Activated CD4-positive, alpha-beta T cell treated with anti-CD3 and anti-CD28 coated beads for 36 hours (primary cell): ENCODE data around the gene DCC. TPM values are rescaled to one million over a fixed set of nuclear protein-coding genes. Genes with fewer than 3 reads are reported as not detected.

Experiments
- ATAC-seq: fragments of 200-7000 bp; cut with Tn5 transposase; one replicate; pipeline ENCODE4 v1.10.0; 2021; ENCODE audit warnings: mild to moderate bottlenecking, moderate library complexity
- CTCF ChIA-PET: fragments of 350-600 bp; sonication (Branson Sonifier 250); formaldehyde crosslinking; loops from one replicate; lab custom pipeline; 2021; ENCODE audit warnings: antibody characterized with exemption; lab: Charles Lee
- POLR2A ChIA-PET: fragments of 350-600 bp; sonication (Branson Sonifier 250); formaldehyde crosslinking; loops from one replicate; lab custom pipeline; 2021; ENCODE audit warnings: antibody characterized with exemption, inconsistent platforms; lab: Charles Lee
- DNase-seq: peaks from one replicate; pipeline ENCODE4 v3.0.0-alpha.2; 2020
- H3K27ac Mint-ChIP-seq: one replicate; pipeline ENCODE4 v1.8.0; 2021; ENCODE audit warnings: mixed read lengths
- H3K27me3 Mint-ChIP-seq: one replicate; pipeline ENCODE4 v1.8.0; 2021; ENCODE audit warnings: mixed read lengths
- H3K36me3 Mint-ChIP-seq: one replicate; pipeline ENCODE4 v1.8.0; 2021; ENCODE audit warnings: low read depth, mixed read lengths
- H3K4me1 Mint-ChIP-seq: one replicate; pipeline ENCODE4 v1.8.0; 2021; ENCODE audit warnings: mixed read lengths
- H3K4me3 Mint-ChIP-seq: one replicate; pipeline ENCODE4 v1.8.0; 2021; ENCODE audit warnings: mild to moderate bottlenecking, moderate library complexity, mixed read lengths
- H3K9me3 Mint-ChIP-seq: one replicate; pipeline ENCODE4 v1.8.0; 2021; ENCODE audit warnings: low read depth, mixed read lengths
- intact Hi-C, 2 experiments: fragments of 100-400 bp; cut with DNase I in 1 of 2; cut with micrococcal nuclease in 1 of 2; formaldehyde crosslinking; loops; one replicate each; pipeline versions ENCODE4 v1.14.2 to v1.15.1; 2022 to 2024; cut with DNase I, micrococcal nuclease
- total RNA-seq, 2 experiments: library from RNA; stranded (reverse); gene quantifications; one replicate each; pipeline ENCODE4 v1.2.3, GENCODE V29; 2021

The DCC gene
- total RNA-seq, 2 experiments from 2014 or later = not detected

GRCh38 chr18:52334896-52335295 lies 5.1 kb upstream of the DCC start:
- H3K27me3 Mint-ChIP-seq = peaks cover 14% of the 10 kb centered on the region
- intact Hi-C loops = no loop called here
- POLR2A ChIA-PET = no interaction called here

GRCh38 chr18:52337276-52337675 lies 2.7 kb upstream of the DCC start:
- ChIA-PET POLR2A (no interaction called here), CTCF (no interaction called here)
- Mint-ChIP-seq H3K4me1 (peaks cover 2% of the 10 kb centered on the region), H3K36me3 (no peaks in the 10 kb centered on the region), H3K27me3 (peaks cover 34% of the 10 kb centered on the region), H3K27ac (no peak overlapping the region), H3K9me3 (no peaks in the 10 kb centered on the region), H3K4me3 (no peak overlapping the region)
- ATAC-seq (no peak), DNase-seq (no peak)
- intact Hi-C loops = no loop called here

More at GRCh38 chr18:52334896-52335295, 5.1 kb upstream of the DCC start:
- H3K4me3 Mint-ChIP-seq = no peak overlapping the region
- ATAC-seq = no peak
- H3K9me3 Mint-ChIP-seq = no peaks in the 10 kb centered on the region
- DNase-seq = no peak
- H3K27ac Mint-ChIP-seq = no peak overlapping the region
- no peaks in the 10 kb centered on the region for H3K36me3 Mint-ChIP-seq
- CTCF ChIA-PET = no interaction called here
- H3K4me1 Mint-ChIP-seq = no peaks in the 10 kb centered on the region

- ATAC-seq (no peak), DNase-seq (no peak)
- ChIA-PET CTCF (interaction anchor here (0.7 kb wide), 1 partner anchor 811 kb away, joined by 3 read pairs; no protein-coding TSS in a partner anchor), POLR2A (no interaction called here)
- intact Hi-C loops = no loop called here
- Mint-ChIP-seq H3K4me3 (no peak overlapping the region), H3K9me3 (no peaks in the 10 kb centered on the region), H3K36me3 (no peaks in the 10 kb centered on the region), H3K4me1 (peaks cover 2% of the 10 kb centered on the region), H3K27ac (no peak overlapping the region), H3K27me3 (peaks cover 36% of the 10 kb centered on the region)
Observed at GRCh38 chr18:52340406-52341102, 557 bp downstream of the DCC start.

GRCh38 chr18:52341103-52341432 lies 1.1 kb downstream of the DCC start:
- ATAC-seq (no peak), DNase-seq (no peak)
- H3K27ac Mint-ChIP-seq = no peak overlapping the region
- no peaks in the 10 kb centered on the region for H3K9me3 Mint-ChIP-seq
- H3K4me3 Mint-ChIP-seq = no peak overlapping the region
- peaks cover 2% of the 10 kb centered on the region for H3K4me1 Mint-ChIP-seq
- no peaks in the 10 kb centered on the region for H3K36me3 Mint-ChIP-seq
- CTCF ChIA-PET = interaction anchor here (0.7 kb wide), 1 partner anchor 810 kb away, joined by 3 read pairs; no protein-coding TSS in a partner anchor
- peaks cover 33% of the 10 kb centered on the region for H3K27me3 Mint-ChIP-seq
- POLR2A ChIA-PET = no interaction called here
- intact Hi-C loops = no loop called here

- peaks cover 2% of the 10 kb centered on the region for H3K4me1 Mint-ChIP-seq
- intact Hi-C loops = no loop called here
- H3K36me3 Mint-ChIP-seq = no peaks in the 10 kb centered on the region
- no peak overlapping the region for H3K27ac Mint-ChIP-seq
- ChIA-PET POLR2A (interaction anchor here (0.6 kb wide), 1 partner anchor 250 kb away, joined by 3 read pairs; no protein-coding TSS in a partner anchor), CTCF (interaction anchor here (0.7 kb wide), 1 partner anchor 810 kb away, joined by 3 read pairs; no protein-coding TSS in a partner anchor)
- H3K9me3 Mint-ChIP-seq = no peaks in the 10 kb centered on the region
- H3K4me3 Mint-ChIP-seq = no peak overlapping the region
- H3K27me3 Mint-ChIP-seq = peaks cover 33% of the 10 kb centered on the region
- no peak for DNase-seq
- no peak for ATAC-seq
Observed at GRCh38 chr18:52341608-52342381, 1.8 kb downstream of the DCC start.

DNA sequence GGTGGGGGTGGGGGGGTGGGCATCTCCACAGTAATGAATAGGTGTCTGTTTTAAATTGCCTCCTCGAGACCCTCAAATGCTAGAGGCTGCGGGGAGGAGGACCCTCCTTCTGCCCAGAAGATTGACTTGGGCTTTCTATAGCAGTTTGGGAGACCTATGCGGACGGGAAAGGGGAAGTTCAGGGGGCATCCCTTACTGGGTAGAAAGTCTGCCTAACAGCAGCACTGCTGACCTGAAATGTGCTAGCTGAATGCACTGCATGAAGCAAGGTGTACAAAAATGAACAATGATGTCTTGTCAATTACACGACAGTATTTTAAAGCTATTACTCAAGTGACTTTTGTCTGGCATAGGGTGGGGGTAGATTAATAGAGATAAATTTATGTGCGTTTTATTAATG lies 2.5 kb downstream of the DCC start:
- no peaks in the 10 kb centered on the region for H3K36me3 Mint-ChIP-seq

DNA sequence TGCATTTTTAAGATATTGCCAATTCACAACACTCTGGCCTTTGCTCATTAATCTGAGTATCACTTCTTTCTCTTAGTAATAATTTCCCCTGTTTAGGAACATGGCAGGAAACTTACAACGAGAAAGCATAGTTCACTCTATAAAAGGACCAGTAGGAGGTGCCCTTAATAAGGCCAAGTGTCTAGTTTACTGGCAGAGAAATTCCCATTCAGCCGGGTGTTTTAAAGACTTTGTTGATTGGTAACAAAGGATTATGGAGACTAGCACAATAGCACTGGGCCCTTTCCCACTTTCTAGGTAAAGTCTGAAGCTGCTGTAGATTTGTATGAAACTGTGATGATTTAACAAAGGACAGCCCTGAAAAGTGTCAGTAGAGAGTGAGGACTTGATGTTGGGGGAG lies 3.1 kb downstream of the DCC start:
- intact Hi-C loops = no loop called here
- POLR2A ChIA-PET = no interaction called here
- no peaks in the 10 kb centered on the region for H3K36me3 Mint-ChIP-seq

More for the DNA sequence above, 2.5 kb downstream of the DCC start:
- no peak for DNase-seq
- ATAC-seq = no peak
- POLR2A ChIA-PET = interaction anchor here (0.6 kb wide), 1 partner anchor 250 kb away, joined by 3 read pairs; no protein-coding TSS in a partner anchor
- no peaks in the 10 kb centered on the region for H3K9me3 Mint-ChIP-seq
- H3K4me3 Mint-ChIP-seq = no peak overlapping the region
- CTCF ChIA-PET = no interaction called here
- no peak overlapping the region for H3K27ac Mint-ChIP-seq
- intact Hi-C loops = no loop called here
- peaks cover 33% of the 10 kb centered on the region for H3K27me3 Mint-ChIP-seq
- H3K4me1 Mint-ChIP-seq = peaks cover 2% of the 10 kb centered on the region

GRCh38 chr18:52343731-52344340 lies 3.8 kb downstream of the DCC start:
- no peak for DNase-seq
- CTCF ChIA-PET = no interaction called here
- H3K27ac Mint-ChIP-seq = no peak overlapping the region
- H3K9me3 Mint-ChIP-seq = no peaks in the 10 kb centered on the region
- no peak for ATAC-seq
- peaks cover 2% of the 10 kb centered on the region for H3K4me1 Mint-ChIP-seq
- POLR2A ChIA-PET = no interaction called here
- H3K4me3 Mint-ChIP-seq = no peak overlapping the region
- H3K36me3 Mint-ChIP-seq = no peaks in the 10 kb centered on the region
- intact Hi-C loops = no loop called here
- H3K27me3 Mint-ChIP-seq = peaks cover 29% of the 10 kb centered on the region

More for the DNA sequence above, 3.1 kb downstream of the DCC start:
- H3K4me3 Mint-ChIP-seq = no peak overlapping the region
- DNase-seq = no peak
- H3K27me3 Mint-ChIP-seq = peaks cover 30% of the 10 kb centered on the region
- no peaks in the 10 kb centered on the region for H3K9me3 Mint-ChIP-seq
- no peak overlapping the region for H3K27ac Mint-ChIP-seq
- ATAC-seq = no peak
- peaks cover 2% of the 10 kb centered on the region for H3K4me1 Mint-ChIP-seq
- CTCF ChIA-PET = no interaction called here

DNA sequence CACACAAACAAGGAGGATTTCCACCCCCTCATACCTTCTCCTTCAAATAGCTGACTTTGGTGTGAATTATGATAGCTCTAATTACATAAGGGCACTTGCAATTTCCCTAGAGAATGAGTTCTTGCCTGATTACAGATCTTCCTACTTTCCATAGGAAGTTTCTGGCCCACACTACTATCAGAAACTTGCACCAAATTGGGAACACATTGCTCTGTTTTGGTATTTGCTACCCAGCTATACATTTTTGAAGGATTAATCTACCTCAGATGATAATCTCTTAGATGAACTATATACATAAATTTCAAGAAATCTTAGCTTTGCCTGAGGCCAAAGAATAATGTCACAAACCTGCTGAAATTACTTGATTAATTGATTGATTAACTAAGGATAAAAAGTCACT lies 4.9 kb downstream of the DCC start:
- ChIA-PET CTCF (no interaction called here), POLR2A (no interaction called here)
- Mint-ChIP-seq H3K27me3 (peaks cover 22% of the 10 kb centered on the region), H3K36me3 (no peaks in the 10 kb centered on the region), H3K4me3 (no peak overlapping the region), H3K4me1 (peaks cover 2% of the 10 kb centered on the region), H3K27ac (no peak overlapping the region), H3K9me3 (no peaks in the 10 kb centered on the region)
- intact Hi-C loops = no loop called here
- DNase-seq (no peak), ATAC-seq (no peak)

DNA sequence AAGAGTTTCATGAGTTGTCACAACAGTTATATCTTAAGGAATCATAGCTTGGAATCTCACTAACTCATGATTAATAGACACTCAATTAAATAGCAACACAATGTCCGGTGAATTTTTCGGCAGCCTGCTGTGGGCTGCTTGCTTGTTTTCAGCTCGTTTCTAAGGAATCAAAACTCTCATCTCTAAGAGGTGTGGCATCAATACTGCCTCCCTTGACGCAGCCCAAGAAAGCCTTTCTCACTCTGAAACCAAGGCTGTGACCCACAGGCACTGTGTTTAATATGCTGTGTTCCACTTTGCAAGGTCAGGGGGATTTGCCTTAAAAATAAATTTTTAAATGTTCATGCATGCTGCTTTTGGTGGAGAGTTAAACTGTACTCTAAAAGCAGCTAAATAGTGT lies 5.4 kb downstream of the DCC start:
- no peaks in the 10 kb centered on the region for H3K9me3 Mint-ChIP-seq
- intact Hi-C loops = no loop called here
- no peaks in the 10 kb centered on the region for H3K36me3 Mint-ChIP-seq
- POLR2A ChIA-PET = no interaction called here
- no peaks in the 10 kb centered on the region for H3K4me1 Mint-ChIP-seq
- H3K27me3 Mint-ChIP-seq = peaks cover 17% of the 10 kb centered on the region
- no peak overlapping the region for H3K27ac Mint-ChIP-seq
- ATAC-seq (no peak), DNase-seq (no peak)
- CTCF ChIA-PET = no interaction called here
- no peak overlapping the region for H3K4me3 Mint-ChIP-seq

DNA sequence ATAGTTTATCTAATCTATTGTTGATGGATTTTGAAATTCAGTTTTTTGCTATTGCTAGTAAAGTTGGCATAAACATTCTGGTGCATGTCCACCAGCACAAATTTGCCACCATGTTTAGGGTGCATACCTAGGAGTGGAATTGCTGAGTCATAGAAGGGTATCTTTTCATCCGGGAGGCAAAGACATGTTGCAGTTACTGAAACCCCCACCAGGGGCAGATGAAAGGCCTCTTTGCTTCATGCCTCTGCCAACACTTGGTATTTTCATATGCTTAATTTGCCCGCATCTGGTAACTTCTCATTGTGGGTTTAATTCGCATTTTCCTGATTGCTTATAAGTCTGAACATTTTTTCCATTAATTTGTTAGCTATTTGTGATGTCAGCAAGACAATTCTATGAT lies 8.2 kb downstream of the DCC start:
- ChIA-PET CTCF (no interaction called here), POLR2A (no interaction called here)
- peaks cover 2% of the 10 kb centered on the region for H3K27me3 Mint-ChIP-seq
- H3K27ac Mint-ChIP-seq = no peak overlapping the region
- H3K4me3 Mint-ChIP-seq = no peak overlapping the region
- H3K9me3 Mint-ChIP-seq = no peaks in the 10 kb centered on the region
- DNase-seq (peak; percentile 26), ATAC-seq (no peak)
- intact Hi-C loops = no loop called here
- H3K4me1 Mint-ChIP-seq = no peaks in the 10 kb centered on the region
- no peaks in the 10 kb centered on the region for H3K36me3 Mint-ChIP-seq
